GM18511 (cell line): ENCODE measurements around the gene NATD1.
"Not testable (repeated sequence)": the region's sequence is repeated elsewhere in the genome, so short reads cannot be mapped to it uniquely, and the experiment has no call there.

Source experiments
- ATAC-seq: cut with Tn5 transposase; IDR thresholded peaks from one replicate; pipeline ENCODE4 v1.9.1; 2021; ENCODE audit warnings: mild to moderate bottlenecking, moderate library complexity; ENCODE audit not compliant: unreplicated experiment

Gene NATD1

DNA sequence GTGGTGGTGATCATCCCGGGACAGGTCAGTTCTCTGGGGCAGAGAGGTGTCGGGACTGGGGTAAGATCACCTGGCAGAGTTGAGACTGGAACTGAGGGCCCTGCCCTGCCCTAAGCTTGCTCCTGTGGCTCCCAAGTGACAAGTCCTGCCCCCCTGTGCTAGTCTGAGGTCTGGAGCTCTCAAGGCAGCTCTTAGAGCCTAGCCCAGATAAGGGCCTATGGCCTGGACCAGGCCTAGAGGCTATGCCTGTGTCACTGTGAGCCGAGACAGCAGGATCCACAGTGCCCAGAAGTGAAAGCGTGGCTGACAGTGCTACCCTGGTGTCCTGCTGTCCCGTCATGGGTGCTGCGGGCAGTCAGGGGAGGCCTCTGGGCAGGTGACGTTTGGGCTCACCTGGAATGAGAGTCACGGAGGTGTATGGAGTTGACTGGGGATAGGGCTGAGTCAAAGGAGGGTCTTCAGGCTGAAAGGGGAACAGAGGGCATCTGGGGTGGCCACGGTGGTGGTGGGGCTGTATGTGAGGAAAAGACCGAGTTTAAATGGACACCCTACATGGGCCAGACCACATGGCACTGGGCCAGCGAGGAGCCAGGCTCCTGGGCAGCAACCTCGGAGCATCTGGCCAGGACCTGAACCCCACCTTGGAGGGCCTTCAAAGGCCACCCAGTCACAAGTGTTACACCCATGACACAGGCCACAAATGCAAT lies 5.5 kb downstream of the NATD1 start:
- ATAC-seq: no peak

GRCh38 chr17:21246698-21247097 lies 6.5 kb downstream of the NATD1 start:
- no peak for ATAC-seq

GRCh38 chr17:21245639-21246084 lies 7.5 kb downstream of the NATD1 start:
- ATAC-seq: no peak

GRCh38 chr17:21243516-21244303 lies 9.5 kb downstream of the NATD1 start:
- no peak for ATAC-seq

DNA sequence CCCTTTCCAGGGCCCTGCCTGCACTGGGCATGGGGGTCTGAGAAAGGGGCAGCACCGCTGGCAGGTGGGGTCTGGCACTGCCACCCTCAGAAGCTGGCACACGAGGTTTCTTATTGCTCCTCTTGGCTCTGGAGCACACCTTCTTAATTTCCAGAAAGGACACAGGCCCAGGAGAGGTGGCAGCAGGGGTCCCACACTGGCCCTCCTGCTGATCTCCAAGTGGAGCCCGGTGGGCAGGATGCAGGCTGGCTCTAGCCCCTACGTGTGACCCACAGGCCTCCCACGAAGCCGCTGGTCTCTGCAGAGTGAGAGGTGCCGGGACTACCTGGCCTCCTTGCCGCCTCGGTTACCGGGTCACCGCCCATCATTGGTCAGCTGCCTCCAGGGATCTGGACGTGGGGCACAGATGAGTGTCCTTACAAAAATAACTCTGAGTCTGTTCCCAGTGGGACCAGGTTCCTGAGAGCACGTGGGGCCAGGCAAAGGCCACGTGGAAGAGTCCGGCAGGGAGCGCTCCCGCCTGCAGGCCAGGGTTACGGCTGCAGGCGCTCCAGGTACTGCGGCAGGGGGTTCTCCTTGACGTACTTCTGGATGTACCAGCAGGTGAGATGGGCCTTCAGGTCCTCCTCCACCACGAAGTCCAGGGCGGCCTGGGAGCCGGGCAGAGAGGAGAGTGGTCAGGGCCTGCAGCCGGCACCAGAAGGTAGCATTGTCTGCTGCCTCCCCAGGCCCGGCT lies 10.3 kb downstream of the NATD1 start:
- ATAC-seq: no peak

GRCh38 chr17:21242026-21242697 lies 11.0 kb downstream of the NATD1 start:
- no peak for ATAC-seq

DNA sequence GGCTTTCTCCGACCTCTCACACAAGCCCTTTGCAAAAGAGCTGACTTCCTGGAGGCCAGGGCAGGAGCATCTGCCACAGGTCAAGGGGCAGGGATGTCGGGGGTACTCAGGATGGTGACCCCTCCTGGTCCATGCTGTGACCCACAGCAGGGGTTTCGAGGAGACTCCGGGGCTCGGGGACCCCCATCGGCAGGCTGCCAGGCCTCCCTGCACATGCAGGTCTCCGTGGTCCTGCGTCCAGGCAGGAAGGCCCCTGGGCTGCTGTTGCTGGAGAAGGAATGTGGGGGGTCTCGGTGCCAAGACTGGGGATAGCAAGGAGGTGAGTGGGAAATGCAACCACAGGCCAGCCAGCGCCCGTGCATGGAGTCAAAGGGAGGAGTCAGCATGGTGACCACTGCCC lies 11.6 kb downstream of the NATD1 start:
- no peak for ATAC-seq

DNA sequence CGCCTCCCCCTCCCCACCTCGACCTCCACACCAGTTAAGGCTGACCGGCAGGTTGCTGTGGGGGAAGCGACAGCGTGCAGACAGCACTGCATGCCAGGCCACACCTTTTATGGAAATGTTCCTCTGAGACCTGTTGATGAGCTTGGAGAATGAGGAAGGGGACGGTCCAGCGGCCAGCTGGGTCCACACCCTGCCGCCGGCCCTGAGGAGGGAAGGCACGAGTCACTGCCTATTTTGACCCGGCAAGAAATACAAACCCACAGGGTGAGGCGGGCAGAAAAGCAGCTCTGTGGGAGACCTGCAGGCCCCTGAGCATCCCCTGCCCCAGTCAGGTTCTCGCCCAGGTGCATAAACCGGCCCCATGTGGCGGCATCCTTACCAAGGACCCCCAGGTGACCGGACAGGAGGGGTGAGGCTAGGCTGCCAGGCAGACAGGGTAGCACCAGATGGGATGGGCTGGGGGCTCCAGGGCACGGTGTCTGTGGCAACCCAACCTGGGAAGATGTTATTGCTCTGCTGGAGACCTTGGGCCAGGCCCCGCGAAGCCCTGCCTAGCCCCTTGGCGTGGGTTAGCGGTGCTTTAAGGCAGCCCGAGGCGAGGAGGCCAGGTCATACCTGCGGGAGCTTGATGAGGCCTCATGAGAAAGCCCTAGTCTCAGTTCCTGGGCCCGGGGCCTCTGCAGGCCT lies 12.7 kb downstream of the NATD1 start:
- ATAC-seq: no peak

DNA sequence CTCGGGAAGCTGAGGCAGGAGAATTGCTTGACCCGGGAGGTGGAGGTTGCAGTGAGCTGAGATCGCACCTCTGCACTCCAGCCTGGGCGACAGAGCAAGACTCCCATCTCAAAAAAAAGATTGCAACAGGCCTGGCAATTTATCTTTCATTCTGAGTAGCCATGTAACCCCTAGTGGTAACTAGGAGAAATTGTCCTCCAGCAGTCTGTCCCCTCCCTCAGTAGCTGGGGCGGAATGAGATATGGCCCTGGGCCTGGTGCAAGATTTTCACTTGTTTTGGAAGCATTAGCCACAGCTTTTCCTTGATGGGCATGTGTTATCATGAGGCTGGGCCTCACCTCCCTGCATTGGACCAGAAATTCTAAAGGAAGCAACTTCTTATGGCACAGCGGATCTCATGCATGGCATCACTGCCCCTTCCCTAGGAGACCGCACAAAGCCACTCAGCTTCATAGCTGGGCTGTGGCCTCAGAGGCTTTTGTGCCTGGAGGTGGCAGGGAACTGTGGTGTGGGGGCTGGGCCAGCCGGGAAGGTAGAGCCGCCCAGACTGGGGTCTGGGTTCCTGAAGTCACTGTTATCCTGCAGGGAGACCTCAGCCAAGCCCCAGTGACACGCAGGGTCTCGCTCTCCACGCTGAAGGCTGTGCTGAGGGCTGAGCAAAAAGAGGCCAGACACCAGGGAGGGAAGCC lies 13.4 kb downstream of the NATD1 start:
- ATAC-seq: no peak

GRCh38 chr17:21235921-21236320 lies 17.3 kb downstream of the NATD1 start:
- no peak for ATAC-seq

DNA sequence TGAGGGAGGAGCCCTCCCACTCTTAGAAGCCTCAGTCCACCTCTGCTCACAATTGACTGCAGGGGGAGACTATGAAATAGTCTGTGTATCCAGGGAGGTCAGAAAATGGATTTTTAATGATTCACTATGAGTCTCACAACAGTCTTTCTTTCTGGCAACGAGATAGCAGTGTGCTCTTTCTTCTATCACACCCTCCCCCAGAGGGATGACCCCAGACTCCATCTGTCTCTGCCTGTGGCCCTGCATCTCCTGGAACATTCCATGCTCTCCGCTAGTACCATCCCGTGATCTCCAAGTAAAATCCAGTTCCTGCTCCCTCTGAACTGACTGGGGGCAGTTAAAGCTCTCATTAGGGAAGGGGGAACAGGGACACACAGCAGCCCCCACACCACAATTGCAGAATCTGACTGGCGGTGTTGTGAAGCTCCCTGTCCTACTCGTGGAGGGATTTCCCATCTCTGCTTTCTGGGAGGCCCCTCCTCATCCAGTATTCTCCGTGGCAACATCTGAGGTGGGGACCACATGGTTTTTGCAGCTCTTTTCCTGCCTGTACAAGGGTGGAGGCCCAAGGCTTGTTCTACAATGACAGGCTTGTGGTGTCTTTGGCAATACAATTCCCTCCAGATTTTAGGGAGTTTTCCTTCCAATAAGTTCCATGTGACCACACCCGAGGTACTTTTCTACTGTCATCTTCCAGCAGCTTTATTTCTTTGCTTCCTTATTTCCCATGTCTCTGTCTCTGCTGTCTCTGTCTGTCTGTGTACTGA lies 19.4 kb downstream of the NATD1 start:
- no peak for ATAC-seq

DNA sequence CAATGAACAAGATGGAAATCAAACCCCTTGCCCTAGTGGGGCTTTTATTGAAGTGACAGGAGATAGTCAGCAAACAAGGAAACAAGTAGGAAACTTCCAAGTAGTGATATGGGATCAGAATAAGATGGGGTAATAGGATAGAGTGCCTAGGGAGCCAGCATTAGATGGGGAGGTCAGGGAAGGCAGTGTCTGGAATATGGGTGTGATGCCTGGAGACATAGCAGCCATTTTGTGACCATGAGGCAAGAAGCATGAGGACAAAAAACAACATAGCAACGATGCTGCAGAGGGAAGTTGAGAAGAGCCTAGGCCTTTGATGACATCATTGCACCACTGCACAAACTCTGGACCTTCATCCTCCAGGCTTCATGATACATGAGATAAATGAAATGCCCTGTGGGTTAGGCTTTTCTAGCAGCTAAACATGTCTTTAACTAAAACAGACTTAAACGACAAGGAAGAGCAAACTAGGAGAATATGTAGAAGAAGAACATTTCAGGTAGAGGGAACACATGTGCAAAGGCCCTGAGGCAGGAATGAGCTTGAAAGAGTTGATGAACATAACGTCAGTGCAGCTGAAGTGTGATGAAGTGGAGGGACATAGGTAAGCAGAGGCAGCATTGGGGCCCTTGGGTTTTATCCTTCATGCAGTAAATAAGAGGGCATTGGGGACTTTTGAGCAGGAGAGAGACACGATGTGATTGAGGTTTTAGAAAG lies 21.0 kb downstream of the NATD1 start:
- no peak for ATAC-seq

- no peak for ATAC-seq
These were observed 21.7 kb downstream of the NATD1 start for GRCh38 chr17:21231533-21231932.

DNA sequence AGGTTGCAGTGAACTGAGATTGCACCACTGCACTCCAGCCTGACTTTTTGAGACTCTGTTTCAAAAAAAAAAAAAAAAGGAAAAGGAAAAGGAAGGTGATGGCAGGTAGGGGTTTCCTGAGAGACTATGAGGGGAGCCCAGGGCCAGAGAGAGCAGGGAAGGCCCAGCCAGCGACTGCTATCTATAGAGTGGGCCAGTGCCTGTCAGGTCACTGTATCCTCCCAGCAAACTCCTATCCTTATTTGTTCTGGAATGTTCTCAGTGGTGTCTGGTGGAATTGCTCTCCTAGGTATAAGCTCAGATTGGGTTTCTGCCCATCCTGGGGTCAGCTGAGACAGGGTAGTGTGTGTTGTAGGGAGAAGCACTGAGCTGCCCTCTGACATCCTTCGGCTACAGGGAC lies 24.4 kb downstream of the NATD1 start:
- ATAC-seq: no peak

DNA sequence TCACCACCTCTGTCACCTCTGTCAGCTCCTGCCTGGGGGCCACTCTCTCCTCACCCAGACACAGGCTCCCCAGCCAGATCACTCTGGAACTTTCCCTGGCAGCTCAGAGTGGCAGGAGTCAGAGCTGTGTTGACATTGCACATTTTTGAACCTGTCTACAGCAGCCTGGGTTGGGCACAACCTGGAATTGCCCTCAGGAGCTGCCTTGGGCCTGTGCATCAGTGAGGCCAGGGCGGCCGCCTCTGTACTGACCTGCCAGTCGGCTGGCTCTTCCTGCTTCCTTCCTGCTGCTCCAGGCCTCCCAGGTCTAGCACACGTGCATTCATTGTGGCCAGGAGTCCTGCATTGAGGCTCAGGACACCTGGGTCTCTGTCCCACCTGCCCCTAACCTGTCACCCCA lies 25.1 kb downstream of the NATD1 start:
- ATAC-seq: no peak

GRCh38 chr17:21227277-21227676 lies 25.9 kb downstream of the NATD1 start:
- not testable (repeated sequence) for ATAC-seq

DNA sequence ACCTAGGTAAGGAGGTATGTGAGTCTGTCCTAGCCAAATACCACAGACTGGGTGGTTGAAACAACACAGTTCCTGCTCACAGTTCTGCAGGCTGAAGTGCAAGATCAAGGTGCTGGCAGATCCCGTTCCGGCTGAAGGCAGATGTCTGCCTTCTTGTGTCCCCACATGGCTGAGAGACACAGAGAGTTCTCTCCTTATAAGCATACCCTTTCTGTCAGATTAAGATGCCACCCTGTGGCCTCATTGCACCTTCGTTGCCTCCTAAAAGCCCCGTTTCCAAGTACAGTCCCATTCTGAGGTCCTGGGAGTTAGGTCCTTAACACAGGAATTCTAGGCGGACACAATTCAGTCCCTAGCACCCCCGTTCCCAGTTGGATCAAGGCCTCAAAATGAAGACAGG lies 30.1 kb downstream of the NATD1 start:
- no peak for ATAC-seq

DNA sequence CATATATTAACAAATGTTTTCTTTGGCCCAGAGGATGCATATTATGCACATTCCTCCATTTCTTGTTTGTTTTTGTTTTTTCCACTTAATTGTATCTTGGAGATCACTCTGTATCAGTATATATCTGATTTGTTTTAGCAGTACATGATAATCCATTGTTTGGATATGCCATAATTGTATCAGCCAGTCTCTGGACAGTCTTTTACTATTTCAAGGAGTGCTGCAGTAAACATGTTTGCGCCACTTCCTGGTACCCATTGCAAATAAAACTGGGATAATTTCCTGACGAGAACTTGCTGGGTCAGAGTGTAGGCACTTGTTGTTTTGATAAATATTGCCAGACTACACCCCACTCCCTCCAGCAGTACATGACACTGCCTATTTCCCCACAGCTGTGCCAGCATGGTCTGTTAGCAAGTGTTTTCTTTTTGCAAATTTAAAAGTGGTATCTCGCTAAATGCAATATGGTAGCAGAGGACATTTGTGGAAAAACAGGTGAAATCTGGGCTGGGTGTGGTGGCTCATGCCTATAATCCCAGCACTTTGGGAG lies 34.3 kb downstream of the NATD1 start:
- ATAC-seq: no peak
